ENCODE measurements around the gene EIF4E.
A peak's percentile ranks its signal among the peaks of the same experiment; 100 is the strongest.
"Not testable (repeated sequence)": the region's sequence is repeated elsewhere in the genome, so short reads cannot be mapped to it uniquely, and the experiment has no call there.

The EIF4E gene

DNA sequence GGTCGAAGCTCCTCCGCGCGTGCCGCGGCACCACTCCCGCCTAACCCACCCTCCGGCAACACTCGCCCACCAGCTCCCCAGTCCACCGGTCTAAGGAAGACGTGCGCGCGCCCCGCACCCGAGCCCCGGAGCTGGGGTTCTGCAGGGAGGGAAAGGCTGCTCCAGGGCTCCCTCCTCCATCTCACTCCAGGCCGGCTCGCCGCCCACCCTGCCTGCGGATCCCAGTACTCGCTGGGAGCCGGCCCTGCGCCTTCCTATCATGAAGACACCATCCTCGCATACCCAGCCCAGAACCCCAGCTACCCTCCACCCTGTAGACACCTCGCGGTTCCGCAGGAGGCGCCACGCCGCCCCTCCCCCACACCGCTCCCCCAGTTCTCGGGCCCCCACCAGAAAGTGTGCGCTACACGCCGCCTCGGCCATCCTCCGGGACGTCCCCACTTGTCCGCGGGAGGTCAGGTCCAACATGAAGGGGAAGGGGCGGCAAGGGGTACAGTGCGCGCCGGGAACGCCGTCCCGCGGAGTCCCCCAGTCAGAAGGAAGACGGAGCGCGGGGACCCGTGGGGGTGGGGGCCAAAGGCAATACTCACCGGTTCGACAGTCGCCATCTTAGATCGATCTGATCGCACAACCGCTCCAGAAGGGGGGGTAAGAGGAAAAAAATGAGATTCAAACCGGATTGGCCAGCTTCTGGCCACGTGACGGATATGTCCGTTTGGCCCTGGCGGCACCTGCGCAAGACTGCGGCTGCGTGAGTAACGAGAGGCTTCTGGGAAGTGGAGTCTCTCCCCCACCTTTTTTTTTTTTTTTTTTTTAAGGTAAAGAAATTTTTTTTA, at the start of gene EIF4E:
Gene EIF4E, minus strand, starts transcription at position 629 of the 836 bp plus-strand sequence. Its CDS starts 21 bp downstream, at position 608.
- DNase-seq, result peak; percentile 67 to 97 (median 92)

DNA sequence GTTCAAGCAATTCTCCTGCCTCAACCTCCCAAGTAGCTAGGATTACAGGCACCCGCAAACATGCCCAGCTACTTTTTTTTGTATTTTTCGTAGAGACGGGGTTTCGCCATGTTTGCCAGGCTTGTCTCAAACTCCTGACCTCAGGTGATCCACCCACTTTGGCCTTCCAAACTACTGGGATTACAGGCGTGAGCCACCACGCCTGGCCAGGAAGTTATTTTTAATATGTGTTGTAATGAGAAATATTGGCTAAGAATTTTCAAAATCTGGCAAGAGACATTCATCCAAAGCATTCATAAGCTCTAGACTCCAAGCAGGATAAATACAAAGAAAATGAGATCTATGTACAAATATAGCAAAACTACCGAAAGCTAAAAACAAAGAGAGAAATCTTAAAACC, 48.6 kb upstream of the EIF4E start:
- DNase-seq, result no peak

DNA sequence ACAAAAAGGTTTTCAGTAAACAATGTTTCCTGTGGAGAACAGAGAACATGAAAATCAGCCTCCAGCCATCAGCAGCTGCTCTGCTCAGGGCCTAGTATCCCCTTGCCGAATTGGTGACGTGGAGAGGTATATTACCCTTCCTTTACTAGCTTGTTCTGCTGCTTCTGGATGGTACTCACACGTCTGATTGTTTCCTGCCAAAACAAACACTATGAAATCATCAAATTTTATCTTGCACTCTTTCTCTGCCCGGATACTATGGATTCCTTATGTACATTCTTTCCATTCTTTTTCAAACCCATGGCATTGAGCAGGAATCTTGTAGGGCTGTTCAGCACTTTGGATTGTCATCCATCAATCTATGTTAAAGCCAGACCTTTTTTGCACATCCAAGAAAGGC, 47.8 kb upstream of the EIF4E start:
- DNase-seq, result no peak

- DNase-seq, result no peak
These were observed 41.2 kb upstream of the EIF4E start for GRCh38 chr4:98969878-98970785.

GRCh38 chr4:98967786-98968329, 38.9 kb upstream of the EIF4E start:
- DNase-seq, result no peak

- no peak for DNase-seq
These were observed 38.0 kb upstream of the EIF4E start for GRCh38 chr4:98966926-98967325.

- DNase-seq, result no peak
These were observed 34.9 kb upstream of the EIF4E start for GRCh38 chr4:98963538-98964433.

DNA sequence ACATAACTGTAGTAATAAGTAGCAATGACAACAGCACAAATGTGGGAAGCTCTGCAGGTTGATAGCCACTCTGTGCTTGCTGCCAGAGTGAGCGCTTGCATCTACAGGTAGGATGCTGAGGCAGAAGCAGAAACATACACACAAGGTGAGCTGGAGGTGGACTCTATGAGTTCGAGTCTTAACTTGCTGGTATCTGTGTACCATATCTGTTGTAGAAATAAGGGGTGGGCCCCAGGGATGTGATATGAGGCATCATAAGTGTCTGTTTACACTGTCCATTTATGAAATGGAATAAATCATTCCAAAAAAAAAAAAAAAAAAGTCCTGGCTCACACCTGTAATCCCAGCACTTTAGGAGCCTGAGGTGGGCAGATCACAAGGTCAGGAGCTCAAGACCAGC, 32.8 kb upstream of the EIF4E start:
- DNase-seq, result no peak

GRCh38 chr4:98959411-98959810, 30.5 kb upstream of the EIF4E start:
- DNase-seq, result no peak

DNA sequence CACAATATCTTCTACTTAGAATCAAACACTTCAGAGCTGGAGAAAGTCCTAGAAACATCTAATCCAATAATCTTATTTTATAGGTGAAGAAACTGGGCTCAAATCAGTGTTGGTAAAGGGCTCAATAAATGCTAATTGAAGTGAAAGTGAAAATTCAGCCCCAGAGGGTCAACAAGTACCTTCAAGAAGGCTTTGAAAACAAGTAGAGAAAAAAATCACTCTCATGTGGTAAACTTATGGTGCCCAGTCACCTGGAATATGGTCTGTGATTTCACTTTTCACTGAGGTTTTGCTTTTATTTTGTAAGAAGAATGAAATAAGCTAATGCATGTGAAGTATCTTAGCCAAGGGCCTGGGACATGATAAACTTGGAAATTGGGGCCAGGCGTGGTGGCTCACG, 29.1 kb upstream of the EIF4E start:
- no peak for DNase-seq

DNA sequence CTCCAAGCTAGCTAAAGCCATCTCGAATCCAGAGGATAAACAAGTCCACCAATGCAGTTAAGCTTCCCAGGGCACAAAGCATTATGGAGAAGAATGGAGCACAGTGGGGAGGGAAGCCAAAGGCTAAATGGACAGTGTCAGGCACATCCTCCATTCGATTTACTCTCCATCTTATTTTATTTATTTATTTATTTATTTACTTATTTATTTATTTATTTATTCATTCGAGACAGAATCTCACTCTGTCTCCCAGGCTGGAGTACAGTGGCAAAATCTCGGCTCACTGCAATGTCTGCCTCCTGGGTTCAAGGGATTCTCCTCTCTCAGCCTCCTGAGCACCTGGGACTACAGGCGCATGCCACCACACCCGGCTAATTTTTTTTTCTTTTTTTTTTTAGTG, 26.3 kb upstream of the EIF4E start:
- DNase-seq, result no peak

DNA sequence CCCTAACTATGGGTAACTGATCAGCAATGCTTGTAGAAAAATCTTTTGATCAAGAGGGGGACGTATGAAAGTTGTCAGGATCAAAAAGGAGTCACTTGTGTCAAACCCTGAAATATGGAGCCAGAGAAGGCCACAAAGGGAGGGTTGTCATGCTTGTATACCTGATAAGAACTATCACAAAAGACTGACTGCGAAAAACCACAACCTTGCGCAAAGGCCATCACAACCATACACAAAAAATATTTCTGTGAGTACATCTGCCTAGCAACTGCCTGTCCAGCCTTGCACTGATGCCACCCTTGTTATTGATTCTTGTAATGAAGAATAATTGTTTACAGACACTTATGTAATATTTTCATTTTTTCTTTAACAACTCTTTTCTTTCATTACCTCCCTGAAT, 22.8 kb upstream of the EIF4E start:
- DNase-seq, result no peak

DNA sequence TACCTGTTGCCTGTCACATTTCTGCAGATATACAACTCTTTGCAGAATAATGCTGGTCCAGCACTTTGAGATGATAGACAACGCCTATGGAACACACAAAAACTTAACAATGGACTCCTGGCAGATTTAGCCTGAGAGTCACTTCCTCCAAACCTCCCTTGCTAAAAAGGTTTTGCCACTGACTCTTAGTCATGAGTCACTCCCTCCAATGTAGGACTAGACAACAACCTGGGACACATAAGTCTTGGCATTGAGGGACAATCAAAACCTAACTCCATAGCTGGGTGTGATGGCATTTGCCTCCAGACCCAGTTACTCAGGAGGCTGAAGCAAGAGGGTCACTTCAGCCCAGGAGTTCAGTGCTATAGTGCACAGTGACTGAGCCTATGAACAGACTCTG, 22.0 kb upstream of the EIF4E start:
- no peak for DNase-seq

DNA sequence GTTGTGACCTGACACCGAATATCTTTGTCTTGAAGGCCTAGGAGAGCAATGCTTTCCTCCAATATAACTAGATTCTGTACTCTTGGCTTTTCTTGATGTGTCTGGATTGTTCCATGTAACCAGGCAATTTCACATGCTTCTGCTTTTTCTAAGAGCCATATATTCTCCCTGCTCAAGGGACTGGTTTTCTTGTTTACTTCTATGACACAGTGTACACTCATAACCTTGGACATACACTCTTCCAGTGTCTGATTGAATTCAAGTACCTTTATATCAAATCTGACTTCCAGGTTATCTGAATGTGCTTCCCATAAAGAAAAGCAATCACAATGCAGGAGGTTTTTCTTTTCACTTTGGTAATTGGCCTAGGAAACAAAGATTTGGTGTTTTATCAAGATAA, 17.4 kb upstream of the EIF4E start:
- no peak for DNase-seq

DNA sequence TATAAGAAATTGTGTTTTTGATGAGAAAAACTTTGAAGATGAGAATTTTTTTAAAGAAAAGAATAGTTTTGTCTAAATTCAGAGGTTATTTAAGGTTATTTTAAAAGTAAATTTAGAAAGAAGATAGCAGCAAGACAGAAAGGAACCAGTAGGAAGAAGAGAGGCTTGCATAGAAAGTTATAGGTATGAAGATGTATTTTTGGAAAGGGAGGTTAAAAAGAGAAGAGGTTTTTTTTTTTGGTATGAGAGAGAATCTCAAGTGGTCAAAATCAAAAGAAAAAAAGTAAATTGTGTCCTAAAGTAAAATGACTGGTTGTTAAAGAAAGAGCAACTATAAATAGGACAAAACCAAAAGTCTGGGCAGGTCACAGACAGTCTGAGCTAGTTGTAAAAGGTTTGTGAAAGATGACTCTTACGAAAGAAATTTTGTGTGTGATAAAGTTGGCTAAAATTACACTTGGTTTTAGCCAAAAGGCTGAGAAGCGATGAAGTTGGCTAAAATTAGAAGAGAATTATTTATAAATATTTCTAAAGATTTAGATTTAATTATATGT, 16.4 kb upstream of the EIF4E start:
- no peak for DNase-seq

DNA sequence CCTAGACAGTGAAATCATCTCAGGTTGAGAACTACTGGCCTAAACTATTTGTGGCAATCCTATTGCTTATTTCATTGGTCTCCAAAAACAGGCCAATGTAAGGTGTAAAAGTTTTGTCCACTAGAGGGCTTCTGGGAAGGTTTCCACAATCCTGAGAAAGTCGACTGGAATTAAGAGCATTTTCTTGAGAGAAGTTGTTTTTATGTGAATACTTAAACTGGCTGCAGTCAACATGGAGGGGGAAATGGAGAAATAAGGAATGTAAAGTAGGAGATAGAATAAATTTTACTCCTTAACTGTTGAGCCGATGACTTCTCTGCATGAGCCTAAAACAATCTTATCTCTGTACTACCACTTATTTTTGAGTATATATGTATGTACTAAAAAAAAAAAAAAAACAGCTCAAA, 11.0 kb upstream of the EIF4E start:
- peak in 2 of 14 donors; percentile 8 to 9 for DNase-seq

DNA sequence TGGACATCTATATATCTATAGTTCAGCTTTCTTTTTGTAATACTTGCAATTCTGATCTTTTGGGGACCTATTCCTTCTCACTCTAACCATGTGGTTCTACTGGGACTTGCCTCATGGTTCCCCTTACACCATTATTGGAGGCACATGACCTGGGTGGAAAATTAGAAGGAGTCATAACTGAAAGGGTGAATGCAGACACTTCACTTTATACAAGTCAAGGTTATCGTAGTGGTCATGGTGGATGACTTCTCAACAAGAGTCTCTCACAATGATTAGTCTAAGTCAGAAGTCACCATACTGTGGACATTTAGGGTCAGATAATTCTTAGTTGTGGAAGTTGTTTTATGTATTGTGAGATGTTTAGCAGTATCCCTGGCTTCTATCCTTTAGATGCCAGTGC, 10.5 kb upstream of the EIF4E start:
- no peak for DNase-seq

DNA sequence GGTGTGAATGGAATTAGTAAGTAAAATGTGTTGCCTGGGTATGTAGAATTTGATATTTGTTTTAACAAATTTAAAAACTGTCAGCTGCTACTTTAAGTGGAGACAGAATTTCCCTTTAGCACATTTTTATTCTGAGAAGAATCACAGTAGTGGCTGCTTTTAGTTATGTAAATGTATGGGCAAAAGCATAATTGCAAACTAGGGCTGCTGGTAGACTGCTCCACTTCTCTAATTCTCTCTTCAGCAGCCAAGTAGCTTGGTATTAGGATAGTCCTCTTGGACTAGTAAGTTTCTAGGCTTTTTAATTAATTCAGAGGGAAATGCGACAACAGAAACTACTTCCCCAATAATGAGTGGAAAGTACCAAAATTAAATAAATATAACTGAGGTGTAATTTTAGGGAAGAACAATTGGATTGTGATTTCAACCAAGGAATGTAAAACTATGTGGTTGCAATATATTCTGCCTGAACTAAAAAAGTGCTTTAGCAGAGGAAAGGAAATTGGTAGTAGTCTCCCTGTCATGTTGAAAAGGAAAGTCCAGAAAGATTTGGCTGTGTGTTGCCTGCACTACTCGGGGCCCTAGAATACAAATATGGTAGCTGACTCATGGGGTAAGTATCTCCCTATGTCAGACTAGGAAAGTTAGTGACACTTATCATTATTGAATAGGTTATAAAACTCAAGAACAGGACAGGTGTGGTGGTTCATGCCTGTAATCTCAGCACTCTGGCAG, 9.2 kb upstream of the EIF4E start:
- DNase-seq, result no peak

DNA sequence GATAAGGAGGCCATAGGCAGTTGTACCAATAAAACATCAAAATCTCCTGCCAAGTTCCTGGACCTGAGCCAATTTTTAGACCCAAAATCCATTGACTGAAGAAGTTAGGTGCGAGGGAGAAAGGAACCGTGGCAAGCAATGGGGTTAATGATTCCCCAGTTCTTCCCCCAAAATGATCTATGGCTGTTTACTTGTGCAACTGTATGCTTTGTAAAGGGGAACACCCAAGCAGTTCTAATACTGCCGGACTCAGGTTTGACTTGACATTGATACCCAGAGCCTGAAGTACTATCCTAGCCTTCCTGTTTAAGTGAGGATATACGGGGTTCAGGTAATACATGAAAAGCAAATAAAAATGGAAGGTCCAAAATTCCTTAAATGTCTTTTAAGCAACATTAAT, 6.7 kb upstream of the EIF4E start:
- no peak for DNase-seq

GRCh38 chr4:98934851-98935250, 5.9 kb upstream of the EIF4E start:
- not testable (repeated sequence) for DNase-seq

- DNase-seq, result no peak
These were observed 3.6 kb upstream of the EIF4E start for GRCh38 chr4:98932539-98932938.

Data from C1 segment of cervical spinal cord (tissue), 14 donors.